NCI-H128 (cell line): Measurements from ENCODE around the gene EFEMP1.
A peak's percentile ranks its signal among the peaks of the same experiment; 100 is the strongest.
"Not testable (repeated sequence)": the region's sequence is repeated elsewhere in the genome, so short reads cannot be mapped to it uniquely, and the experiment has no call there.

Experiments
- DNase-seq: peaks from one replicate; lab custom pipeline; 2025; ENCODE audit not compliant: unreplicated experiment; lab: John Stamatoyannopoulos, UW

EFEMP1 gene

DNA sequence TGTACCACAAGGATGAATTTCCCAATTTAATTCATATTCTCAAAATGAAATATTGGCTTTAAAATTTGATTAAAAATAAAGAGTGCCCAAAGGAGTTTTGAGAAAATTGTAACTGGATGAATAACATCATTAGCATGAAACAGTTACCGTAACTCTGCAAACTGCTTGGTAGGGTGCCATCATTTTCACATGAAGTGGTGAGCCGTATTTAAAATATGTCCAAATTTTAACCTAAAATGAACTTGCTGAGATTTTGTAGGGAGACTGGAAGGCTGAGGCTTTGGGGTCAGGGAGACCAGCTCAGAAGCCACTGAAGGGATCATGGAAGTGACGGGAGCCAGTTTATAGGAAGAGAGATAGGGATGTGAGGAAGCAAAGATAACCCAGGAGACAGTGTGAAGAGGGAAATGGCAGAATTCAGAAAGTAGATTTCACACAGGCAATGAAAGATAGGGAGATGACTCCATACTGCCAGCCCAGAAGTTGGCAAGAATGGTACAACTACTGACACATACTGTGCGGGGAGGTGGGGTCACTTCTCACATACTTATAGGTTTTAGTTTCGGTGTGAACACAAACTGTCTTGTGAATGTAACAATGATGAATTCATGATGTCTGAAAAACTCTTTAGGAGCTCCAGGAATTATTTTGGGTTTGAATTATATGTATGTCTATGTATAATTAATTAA lies 53.8 kb downstream of the EFEMP1 start:
- no peak for DNase-seq

DNA sequence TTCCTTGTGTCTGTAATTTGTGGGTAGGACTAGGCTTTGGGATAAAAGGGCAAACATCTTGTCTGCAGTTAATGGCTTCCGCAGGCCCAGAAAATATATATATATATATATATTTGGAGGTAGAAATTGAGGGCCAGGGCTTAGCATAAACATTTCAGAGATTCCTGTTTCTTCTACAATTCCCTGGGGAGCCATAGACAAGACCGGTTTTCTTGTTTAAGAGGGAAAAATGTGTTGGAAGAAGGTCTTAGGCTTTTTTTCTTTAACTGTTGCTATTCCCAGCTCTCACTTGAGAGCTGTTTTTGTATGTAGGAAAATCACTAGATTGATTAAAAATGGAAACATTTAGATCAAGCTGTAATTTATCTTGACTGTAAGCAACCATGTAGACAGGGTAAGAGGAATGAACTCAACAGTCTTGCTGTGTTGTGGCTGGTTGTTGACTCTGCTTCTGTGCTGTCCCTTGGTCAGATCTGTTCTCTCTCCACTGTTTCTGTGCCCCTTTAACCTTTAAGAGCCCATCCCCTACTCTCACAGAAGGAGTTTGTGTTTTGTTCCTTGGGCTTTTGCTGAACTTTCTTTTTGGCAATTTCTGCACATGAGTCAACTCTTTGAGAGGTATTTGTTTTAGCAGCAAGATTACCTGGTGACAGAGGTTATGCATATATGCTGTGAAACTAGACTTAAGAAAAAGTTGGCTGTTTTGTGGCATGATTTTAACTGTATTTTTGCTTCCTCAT lies 58.3 kb downstream of the EFEMP1 start:
- no peak for DNase-seq

DNA sequence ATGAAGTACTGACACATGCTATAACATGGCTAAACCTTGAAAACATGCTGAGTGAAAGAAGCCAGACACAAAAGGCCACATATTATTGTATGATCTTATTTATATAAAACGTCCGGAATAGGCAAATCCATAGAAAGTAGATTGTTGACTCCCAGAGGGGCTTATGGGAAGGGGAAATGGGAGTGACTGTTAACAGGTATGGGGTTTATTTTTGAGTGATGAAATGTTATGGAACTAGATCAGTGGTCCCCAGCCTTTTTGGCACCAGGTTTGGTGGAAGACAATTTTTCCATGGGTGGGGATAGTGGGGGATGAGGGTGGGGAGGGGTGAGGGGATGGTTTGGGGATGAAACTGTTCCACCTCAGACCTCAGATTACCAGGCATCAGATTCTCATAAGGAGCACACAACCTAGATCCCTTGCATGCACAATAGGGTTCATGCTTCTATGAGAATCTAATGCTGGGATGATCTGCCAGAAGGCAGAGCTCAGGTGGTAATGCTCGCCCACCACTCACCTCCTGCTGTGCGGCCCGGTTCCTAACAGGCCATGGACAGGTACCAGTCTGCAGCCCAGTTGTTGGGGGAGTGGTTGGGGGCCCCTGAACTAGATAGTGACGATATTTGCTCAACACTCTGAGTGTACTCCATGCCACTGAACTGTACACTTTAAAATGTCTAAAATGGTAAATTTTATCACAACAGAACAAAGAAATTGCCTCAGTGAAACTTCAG lies 59.1 kb downstream of the EFEMP1 start:
- no peak for DNase-seq

DNA sequence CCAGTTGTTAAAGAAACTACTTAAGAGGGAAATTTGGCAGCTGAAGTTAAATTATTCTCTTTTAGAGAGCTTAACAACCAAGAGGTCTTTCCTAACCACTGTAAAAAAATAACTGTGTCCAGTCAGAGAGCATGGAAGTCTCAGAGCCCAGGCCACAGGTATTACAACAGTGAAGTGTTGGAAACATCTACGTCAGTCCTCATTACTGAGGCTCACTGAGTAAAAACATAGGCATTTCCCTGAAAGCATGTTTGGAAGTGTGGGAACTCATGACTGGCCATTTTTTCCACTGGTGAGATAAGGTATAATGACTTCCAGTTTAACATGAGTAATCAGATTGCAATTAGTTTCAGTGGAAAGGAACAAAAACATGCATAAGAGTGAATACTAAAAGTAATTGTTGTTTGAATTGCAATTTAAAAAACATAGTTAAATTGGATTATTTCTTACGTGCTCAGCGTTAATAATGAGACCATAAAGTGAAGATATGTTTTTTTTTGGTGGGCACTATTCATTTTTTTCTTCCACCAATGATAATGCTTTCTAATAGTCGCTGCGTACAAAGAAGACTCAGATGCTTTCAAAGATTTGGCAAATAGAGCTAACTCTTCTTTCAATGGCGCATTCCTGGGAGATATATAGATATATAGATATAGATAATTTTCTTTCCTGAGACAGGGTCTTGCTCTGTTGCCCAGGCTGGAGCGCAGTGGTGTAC lies 60.8 kb downstream of the EFEMP1 start:
- no peak for DNase-seq

DNA sequence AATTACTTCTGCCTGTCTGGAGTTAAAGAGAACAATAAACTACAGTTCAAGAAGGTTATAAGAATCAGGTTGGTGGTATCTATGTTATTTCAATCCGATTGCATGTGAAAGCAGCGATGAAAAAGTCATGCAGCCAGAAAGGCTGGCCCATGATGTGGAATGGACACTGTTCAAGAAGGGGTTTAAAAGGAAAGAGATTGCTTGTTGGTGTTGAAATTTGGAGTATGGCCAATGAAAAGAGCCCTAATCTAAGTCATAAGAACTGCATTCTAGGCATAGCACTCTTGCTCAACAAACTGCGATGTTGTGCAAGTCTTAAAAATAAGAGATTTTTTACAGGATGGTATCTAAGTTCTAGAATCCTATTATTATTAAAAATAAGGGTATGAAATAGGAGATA lies 61.3 kb downstream of the EFEMP1 start:
- DNase-seq = no peak

DNA sequence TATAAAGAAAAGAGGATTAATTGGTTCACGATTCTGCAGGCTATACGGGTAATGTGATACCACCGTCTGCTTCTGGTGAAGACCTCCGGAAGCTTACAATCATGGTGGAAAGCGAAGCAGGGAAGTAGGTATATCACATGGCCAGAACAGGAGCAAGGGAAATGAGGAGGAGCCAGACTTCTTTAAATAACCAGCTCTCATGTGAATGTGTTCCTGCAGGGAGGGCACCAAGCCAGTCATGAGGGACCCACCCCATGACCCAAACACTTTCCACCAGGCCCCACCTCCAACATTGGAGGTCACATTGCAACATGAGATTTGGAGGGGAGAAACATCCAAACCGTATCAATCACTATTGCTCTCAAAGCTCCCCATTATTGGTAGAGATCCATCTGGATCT lies 61.8 kb downstream of the EFEMP1 start:
- DNase-seq = no peak

DNA sequence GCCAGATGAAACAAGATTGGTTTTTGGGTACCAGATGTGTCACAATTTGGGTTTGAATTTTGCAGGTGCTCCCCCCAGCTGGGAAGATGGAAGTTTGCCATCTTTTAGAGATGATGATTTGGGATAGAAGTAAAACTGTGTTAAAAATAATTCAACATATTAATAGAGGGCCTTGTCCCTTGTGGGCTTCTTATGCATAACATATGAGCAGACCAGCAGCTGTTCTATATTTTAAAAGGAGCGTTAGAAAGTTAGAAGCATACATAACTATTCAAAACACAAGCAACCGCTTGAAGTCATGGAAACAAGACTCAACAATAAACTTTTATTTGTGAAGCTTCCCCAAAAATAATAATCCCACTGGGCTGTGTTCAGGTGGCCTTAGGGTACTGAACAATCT lies 62.8 kb downstream of the EFEMP1 start:
- DNase-seq = no peak

DNA sequence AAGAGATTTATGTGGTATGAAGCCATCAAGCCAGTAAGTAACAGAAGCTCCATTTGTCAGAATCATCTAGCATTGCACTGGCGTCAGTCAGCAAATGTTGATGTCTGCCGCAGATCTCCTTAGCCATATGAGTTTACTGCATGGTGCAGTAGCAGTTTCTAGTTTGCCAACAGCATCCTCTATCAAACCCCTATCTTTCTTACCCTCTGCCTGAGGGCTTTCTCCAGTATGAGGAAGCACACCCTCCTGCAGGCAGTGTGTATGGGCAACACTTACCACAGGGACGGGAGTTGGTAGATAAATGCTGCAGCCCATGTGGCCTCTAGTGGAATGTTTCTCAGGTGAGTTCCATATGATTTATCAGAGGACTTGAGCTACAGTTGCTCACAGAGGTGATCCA lies 63.7 kb downstream of the EFEMP1 start:
- DNase-seq = no peak

DNA sequence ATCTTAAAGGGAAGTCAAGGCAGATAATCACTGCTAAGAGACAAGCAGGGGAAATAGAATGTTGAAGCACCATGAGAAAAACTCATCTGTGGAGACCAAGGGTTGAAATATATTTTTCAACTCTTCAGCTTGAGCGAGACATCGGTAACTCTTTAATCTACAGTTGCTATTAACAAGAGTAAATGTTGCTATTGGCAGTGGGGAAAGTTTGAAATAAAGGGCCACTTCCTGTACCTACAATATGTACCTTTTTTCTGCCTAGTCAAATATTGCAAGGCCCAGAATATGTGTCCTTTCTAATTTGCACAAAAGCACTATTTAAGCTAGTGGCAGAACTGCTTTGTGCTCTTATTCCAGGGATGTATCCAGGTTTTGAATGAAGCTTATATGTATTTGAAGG lies 65.8 kb downstream of the EFEMP1 start:
- no peak for DNase-seq

DNA sequence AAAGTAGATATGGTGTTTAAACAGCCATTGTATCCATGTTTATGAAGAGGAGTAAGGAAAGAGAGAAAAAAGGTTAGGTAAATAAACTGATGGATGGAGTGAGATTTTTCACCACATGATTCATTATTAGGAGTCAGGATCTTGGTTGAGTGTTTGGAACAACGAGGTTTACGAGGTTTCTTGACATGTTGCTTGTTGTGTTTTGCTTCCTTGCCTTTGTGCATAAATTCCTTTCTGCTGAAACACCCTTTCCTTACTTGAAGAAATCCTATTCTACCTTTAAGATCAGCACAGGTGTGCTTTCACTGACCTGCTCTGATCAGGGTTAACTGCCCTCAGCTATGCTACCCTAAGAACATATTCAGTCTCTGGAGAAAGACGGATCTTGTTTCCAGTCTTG lies 66.6 kb downstream of the EFEMP1 start:
- DNase-seq = no peak

DNA sequence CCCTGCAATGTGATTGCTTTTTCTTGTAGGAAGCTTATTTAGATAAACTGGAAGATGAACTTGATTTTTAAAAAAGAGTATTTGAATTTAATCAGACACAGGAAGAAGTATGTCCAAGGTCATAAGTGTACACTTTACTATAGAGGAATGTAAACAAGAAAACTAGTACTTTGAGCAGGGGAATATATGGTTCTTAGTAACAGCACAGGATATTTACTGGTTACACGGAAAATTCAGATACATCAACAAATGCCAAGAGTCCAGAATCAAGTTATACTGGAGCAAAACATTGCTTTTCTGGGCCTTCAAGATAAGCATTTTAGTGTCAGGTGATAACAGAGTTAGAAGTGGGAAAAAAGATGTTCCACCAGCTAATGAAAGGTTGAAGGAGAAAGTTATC lies 75.5 kb downstream of the EFEMP1 start:
- no peak for DNase-seq

DNA sequence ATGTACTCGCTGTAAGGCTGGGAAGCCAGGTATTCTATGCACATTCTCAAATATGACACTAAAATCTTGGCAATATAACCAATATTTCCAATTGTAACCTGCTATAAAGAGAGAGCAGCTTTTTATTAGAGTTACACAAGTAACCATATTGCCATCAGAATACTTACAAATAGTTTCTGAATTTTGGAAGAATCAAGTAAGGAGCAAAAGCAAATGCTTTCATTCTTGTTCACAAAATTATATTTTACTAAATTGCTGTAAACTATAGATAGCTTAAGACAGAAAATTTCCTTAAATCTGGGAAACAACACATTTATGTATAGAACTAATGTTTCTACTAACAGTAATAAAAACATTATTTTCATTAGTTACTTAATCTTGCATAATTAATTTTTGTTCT lies 77.2 kb downstream of the EFEMP1 start:
- DNase-seq = no peak

DNA sequence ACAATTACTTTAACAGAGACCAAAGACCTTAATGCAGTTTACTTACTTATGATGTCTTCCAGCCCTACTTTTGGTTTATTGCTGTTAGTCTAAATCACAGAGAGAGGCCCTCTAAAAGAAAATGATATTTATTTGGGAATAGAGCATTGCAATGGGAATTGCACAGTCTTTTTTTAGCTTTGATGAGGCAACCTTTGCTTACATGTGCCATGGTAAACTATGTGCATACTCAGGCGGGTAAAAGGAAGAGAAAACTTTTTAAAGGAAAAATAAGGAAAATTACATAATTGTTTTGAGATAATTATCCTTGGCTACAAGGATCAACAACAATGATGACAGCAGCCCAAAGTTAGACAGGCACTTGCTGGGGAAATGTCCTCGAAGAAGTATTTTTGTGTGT lies 78.6 kb downstream of the EFEMP1 start:
- no peak for DNase-seq

DNA sequence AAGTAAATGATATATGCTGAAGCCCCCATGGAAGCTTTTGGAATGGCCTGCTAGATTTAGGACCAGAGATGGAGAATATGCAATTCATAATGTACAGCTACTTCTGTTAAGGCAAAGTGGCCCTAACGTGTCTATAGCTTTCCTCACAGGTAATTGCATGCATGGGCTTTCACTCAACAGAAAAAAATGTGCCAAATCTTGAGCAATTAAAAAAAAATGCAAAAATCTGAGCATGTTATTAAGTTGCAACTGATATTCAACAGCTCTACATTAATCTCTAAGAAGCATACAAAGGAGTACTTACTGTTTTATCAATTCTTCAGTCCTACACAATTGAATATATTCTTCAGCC lies 79.6 kb downstream of the EFEMP1 start:
- no peak for DNase-seq

DNA sequence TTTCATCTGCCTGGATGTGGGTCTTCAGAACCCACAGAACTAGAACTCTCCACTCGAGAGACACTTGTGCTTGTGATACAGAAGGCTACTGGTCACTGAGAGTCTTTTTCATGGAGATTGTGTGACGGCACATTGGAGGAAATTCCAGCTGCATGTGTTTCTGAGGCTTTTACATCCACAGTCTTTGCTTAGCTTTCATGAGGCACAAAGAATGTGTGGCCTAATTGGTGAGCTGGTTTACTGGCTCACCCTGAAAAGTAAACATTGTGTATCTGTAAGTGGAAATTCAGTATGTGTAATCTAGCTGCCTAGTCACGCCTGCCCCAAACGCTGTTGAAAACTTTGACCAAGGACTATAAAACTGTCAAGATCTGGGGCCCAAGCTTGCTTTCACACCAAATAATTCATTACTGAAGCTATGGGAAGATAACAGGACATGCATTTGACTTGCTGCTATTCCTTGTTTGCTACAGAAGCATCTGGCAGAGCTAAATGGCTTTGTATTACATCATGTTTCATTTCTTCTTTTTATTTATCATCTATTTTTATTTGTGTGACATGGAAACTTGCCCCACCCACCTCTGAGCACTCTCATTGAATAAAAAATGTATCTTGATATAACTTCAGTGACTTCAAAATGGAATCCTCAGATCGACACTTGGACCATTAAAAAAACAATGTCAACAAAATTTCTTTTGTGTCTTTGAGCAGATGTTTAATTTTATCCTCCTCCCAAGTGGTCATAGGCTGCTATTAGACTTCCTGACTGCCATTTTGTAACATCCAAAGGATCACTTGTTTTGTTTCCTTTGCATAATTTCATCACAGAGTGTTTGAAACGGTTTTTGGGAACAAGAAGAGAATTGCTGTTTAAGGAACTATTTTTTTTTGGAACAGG lies 80.2 kb downstream of the EFEMP1 start:
- DNase-seq = no peak

DNA sequence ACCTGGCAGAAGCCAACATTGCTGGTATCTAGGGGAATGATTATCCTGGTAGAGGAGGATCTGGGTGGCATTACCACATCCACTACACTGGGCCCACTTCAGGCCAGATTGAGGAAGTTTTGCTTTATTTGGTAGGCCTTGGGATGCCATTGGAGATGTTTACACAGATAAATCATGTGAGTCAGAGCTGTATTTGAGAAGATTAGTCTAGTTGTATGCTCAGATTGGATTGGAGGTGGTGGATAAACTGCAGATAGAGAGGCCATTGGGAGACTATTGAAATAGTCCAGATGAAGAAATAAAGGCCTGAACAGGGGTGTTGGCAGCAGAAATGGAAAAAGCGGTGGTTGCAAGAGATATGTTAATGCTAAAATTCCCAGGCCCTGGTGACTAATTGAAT lies 81.5 kb downstream of the EFEMP1 start:
- DNase-seq = no peak

DNA sequence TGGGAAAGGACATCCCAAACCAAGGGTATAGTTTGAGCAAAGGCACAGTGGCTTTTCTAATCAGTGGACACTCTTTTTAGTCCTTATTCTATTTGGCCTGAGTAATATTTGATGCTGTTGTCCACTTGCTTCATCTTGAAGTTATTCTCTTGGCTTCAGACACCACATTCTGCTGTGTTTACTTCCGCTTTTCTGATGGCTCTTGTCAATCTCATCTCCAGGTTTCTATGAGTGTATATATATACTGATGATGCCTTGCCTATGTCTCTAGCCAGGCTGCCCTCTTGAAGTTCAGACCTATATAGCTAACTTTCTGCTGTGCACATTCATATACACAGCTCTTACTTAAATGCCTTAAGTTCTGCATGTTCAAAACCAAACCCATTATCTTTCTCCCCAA lies 83.1 kb downstream of the EFEMP1 start:
- DNase-seq = no peak

DNA sequence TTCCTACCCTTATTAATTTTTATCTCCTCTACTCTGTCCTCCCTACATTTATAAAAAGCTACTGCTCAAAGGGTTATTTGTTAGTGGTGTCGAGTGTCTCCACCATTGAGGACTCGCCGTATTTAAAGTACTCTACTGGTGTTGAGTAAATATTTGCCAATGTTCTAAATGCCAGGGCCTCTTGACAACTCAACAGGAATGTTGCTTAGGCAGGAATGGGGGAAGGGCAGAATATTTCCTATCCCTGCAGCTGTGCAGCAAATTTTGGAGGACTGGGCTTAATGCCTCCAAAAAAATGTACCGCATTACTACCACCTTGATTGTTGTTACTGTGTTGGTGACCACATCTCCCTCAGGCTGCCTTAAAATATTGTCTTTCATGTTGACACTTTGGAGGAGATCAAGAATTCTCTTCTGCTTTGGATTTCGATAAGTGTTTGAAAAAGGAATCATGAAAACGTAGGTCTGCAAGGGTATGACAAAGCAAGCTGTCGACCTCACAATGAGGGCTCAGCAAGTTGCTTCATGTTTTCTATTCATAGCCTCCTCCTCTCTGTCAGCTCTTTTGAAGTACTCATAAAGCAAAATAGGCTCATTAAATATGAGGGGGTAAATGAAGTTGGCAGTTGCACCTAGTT lies 84.3 kb downstream of the EFEMP1 start:
- peak; percentile 87 for DNase-seq

DNA sequence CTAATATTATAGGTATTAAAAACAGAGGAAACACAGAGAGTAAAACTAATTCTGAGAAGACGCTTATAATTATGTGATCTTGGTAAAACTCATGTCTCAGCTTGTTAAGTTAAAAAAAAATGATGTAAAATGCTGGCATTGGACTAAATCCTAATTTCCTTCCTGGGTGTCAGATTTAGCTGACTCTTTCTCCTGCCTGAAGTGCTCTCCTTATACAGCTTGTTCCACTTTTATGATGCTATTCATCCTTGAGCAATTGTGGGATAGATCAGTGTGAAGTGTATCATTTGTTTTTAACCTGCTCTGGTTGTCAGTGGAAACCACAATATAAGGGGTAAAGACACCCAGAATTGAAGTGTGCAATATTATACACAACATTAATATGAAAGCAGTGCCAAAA lies 84.9 kb downstream of the EFEMP1 start:
- DNase-seq = no peak

DNA sequence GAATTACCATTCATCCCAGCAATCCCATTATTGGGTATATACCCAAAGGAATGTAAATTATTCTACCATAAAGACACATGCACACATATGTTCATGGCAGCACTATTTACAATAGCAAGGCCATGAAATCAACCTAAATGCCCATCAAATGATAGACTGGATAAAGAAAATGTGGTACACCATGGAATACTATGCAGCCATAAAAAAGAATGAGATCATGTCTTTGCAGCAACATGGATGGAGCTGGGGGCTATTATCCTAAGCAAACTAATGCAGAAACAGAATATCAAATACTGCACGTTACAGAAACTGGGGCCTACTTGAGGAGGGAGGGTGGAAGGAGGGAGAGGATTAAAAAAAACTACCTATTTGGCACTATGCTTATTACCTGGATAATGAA lies 85.5 kb downstream of the EFEMP1 start:
- DNase-seq = not testable (repeated sequence)
